HepG2 (cell line): Measurements from ENCODE around the gene PLA2G2E. TPM values are rescaled to one million over a fixed set of nuclear protein-coding genes. Genes with fewer than 3 reads are reported as not detected.

Experiments
- BCL6 ChIP-seq: IDR thresholded peaks from 2 replicates; pipeline ENCODE4 v1.6.1; 2016; ENCODE audit warnings: missing genetic modification reagents, missing compliant biosample characterization
- EHMT2 ChIP-seq: fragments of 200-600 bp; sonication (generic); IDR thresholded peaks from 2 replicates; pipeline ENCODE4 v1.7.0; 2017; ENCODE audit warnings: antibody characterized with exemption, low read depth, low read length, borderline replicate concordance
- EP300 ChIP-seq, 3 experiments: sonication (generic) in 1 of 3; formaldehyde crosslinking in 1 of 3; IDR thresholded peaks; 2 replicates each; pipeline versions ENCODE4 v1.5.1 to v1.6.1; 2011 to 2020; ENCODE audit warnings: low read depth in 2 of 3, low read length in 2 of 3, borderline replicate concordance in 1 of 3, improper control_type of control experiment in 1 of 3, mild to moderate bottlenecking in 1 of 3, missing genetic modification reagents in 1 of 3, moderate library complexity in 1 of 3
- FOXP1 ChIP-seq, 2 experiments: fragments of 450-650 bp in 1 of 2; IDR thresholded peaks; 2 replicates each; pipeline ENCODE4 v1.6.1; 2017 to 2018; ENCODE audit warnings: antibody characterized with exemption in 1 of 2
- HNF4A ChIP-seq: sonication (generic); formaldehyde crosslinking; IDR thresholded peaks from 2 replicates; pipeline ENCODE4 v1.4.0; 2020; ENCODE audit warnings: missing genetic modification reagents
- JUNB ChIP-seq: sonication (generic); formaldehyde crosslinking; IDR thresholded peaks from 2 replicates; pipeline ENCODE4 v1.8.0; 2022; ENCODE audit warnings: missing genetic modification reagents, mild to moderate bottlenecking, borderline replicate concordance
- MED1 ChIP-seq: sonication (generic); formaldehyde crosslinking; IDR thresholded peaks from 2 replicates; pipeline ENCODE4 v1.4.0; 2020; ENCODE audit warnings: missing genetic modification reagents
- MTA3 ChIP-seq: sonication (generic); formaldehyde crosslinking; IDR thresholded peaks from 2 replicates; pipeline ENCODE4 v1.4.0; 2020; ENCODE audit warnings: missing genetic modification reagents
- NFE2 ChIP-seq: sonication (generic); formaldehyde crosslinking; IDR thresholded peaks from 2 replicates; pipeline ENCODE4 v1.4.0; 2020; ENCODE audit warnings: missing genetic modification reagents
- PPARG ChIP-seq: conservative IDR thresholded peaks from 2 replicates; pipeline ENCODE4 v1.6.1; 2016; ENCODE audit warnings: missing biosample characterization, missing genetic modification reagents
- RELA ChIP-seq: sonication (generic); formaldehyde crosslinking; IDR thresholded peaks from 2 replicates; pipeline ENCODE4 v1.4.0; 2020; ENCODE audit warnings: missing genetic modification reagents
- SP1 ChIP-seq, 2 experiments: fragments of 450-650 bp in 1 of 2; sonication (generic) in 1 of 2; formaldehyde crosslinking in 1 of 2; IDR thresholded peaks; 2 replicates each; pipeline versions ENCODE4 v1.4.0 to v1.6.1; 2016 to 2020; ENCODE audit warnings: missing genetic modification reagents in 1 of 2
- ZKSCAN1 ChIP-seq: fragments of 150-350 bp; IDR thresholded peaks from 2 replicates; pipeline ENCODE4 v1.6.1; 2014; ENCODE audit warnings: low read length
- polyA plus RNA-seq, 8 experiments: library from polyadenylated mRNA; depleted of rRNA in 3 of 8; stranded (reverse) in 7 of 8; unstranded in 1 of 8; fragments of >200 nt; fragmentation: Illumina TruSeq in 4 of 8; extraction: Trizol in 4 of 8; gene quantifications; 2 replicates each; pipeline versions ENCODE4 v1.2.1 to v1.2.3, GENCODE V29; 2011 to 2016; ENCODE audit warnings: low read depth in 4 of 8, missing spikeins in 1 of 8, mixed read lengths in 1 of 8; ENCODE audit not compliant: insufficient read depth in 1 of 8
- total RNA-seq, 5 experiments: library from RNA; depleted of rRNA; stranded (reverse); fragments of >200 nt; fragmentation: Illumina TruSeq; extraction: Trizol; gene quantifications; 2 replicates each; pipeline ENCODE4 v1.2.3, GENCODE V29; 2016; ENCODE audit warnings: low read depth in 1 of 5
- TF ChIP-seq, protein P1 (sequence below): sonication (generic); formaldehyde crosslinking; IDR thresholded peaks from 2 replicates; pipeline ENCODE4 v1.4.0; 2020; ENCODE audit warnings: mild to moderate bottlenecking, missing genetic modification reagents, borderline replicate concordance
- TF ChIP-seq, protein P2 (sequence below): sonication (generic); formaldehyde crosslinking; IDR thresholded peaks from 2 replicates; pipeline ENCODE4 v1.5.1; 2020; ENCODE audit warnings: mild to moderate bottlenecking, missing genetic modification reagents, borderline replicate concordance
- TF ChIP-seq, protein P3 (sequence below): IDR thresholded peaks from 2 replicates; pipeline ENCODE4 v1.6.1; 2016; ENCODE audit warnings: missing compliant biosample characterization, missing genetic modification reagents, borderline replicate concordance

Gene PLA2G2E
- total and polyA plus RNA-seq, 2 of the 13 experiments (the other 11 are each of a cell fraction or from before 2014, with no cell fraction given) = not detected

DNA sequence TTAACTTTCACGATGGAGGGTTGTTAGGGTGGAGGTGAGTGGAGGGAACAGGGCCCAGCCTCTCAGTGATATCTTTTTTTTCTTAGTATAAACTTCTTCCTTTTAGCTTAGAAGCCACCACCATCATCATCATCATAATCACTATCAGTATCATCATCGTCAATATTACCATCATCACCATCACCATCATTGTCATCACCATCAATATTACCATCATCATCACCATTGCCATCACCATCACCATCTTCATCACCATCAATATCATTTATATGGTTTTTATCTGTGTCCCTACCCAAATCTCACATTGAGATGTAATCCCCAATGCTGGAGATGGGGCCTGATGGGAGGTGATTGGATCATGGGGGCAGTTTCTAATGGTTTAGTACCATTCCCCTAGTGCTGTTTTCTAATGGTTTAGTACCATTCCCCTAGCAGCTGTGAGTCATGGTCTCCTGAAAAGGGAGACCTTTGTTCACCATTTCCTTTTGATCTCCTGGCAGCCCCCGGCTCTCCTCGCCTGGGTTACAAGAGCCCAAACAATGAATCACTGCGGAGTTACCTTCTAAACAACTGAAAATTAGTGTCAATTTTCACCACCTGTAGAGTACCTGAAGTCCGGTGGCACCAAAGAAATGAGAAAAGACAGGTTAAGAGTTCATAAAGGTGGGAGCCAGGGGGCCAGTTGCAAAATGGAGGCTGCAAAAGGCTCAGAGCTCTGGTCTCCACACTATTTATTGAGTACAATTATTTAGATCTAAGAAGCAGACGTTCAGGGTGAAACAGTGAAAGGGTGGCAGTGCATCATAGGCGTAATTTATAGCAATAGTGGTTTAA is 3.1 kb upstream of the PLA2G2E start (continued):
- TF ChIP-seq, protein P1, sequence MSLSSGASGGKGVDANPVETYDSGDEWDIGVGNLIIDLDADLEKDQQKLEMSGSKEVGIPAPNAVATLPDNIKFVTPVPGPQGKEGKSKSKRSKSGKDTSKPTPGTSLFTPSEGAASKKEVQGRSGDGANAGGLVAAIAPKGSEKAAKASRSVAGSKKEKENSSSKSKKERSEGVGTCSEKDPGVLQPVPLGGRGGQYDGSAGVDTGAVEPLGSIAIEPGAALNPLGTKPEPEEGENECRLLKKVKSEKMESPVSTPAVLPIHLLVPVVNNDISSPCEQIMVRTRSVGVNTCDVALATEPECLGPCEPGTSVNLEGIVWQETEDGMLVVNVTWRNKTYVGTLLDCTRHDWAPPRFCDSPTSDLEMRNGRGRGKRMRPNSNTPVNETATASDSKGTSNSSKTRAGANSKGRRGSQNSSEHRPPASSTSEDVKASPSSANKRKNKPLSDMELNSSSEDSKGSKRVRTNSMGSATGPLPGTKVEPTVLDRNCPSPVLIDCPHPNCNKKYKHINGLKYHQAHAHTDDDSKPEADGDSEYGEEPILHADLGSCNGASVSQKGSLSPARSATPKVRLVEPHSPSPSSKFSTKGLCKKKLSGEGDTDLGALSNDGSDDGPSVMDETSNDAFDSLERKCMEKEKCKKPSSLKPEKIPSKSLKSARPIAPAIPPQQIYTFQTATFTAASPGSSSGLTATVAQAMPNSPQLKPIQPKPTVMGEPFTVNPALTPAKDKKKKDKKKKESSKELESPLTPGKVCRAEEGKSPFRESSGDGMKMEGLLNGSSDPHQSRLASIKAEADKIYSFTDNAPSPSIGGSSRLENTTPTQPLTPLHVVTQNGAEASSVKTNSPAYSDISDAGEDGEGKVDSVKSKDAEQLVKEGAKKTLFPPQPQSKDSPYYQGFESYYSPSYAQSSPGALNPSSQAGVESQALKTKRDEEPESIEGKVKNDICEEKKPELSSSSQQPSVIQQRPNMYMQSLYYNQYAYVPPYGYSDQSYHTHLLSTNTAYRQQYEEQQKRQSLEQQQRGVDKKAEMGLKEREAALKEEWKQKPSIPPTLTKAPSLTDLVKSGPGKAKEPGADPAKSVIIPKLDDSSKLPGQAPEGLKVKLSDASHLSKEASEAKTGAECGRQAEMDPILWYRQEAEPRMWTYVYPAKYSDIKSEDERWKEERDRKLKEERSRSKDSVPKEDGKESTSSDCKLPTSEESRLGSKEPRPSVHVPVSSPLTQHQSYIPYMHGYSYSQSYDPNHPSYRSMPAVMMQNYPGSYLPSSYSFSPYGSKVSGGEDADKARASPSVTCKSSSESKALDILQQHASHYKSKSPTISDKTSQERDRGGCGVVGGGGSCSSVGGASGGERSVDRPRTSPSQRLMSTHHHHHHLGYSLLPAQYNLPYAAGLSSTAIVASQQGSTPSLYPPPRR = no peak
- TF ChIP-seq SP1 (IDR thresholded peaks at IDR 0.05) (no peak), SP1 (CRISPR knock-in tag; IDR thresholded peaks at IDR 0.05) (no peak), EP300 (IDR thresholded peaks at IDR 0.05; ENCODE audit: low read depth in 2 of 2, low read length in 2 of 2) (peak; percentile 85 to 88), EP300 (CRISPR knock-in tag; IDR thresholded peaks at IDR 0.05; ENCODE audit: borderline replicate concordance) (0 out of 2 replicates have a peak, but pooled peaks have one; percentile 19), JUNB (CRISPR knock-in tag) (peak; percentile 68; the same call in 1 of the 2 replicates), ZKSCAN1 (no peak), FOXP1 (IDR thresholded peaks at IDR 0.05) (no peak), FOXP1 (CRISPR knock-in tag; IDR thresholded peaks at IDR 0.05) (peak; percentile 27; the same call in 1 of the 2 replicates), EHMT2 (peak; percentile 31; the same call in 1 of the 2 replicates), HNF4A (CRISPR knock-in tag) (peak; percentile 52), RELA (CRISPR knock-in tag) (no peak), NFE2 (CRISPR knock-in tag) (no peak), MTA3 (no peak), PPARG (CRISPR knock-in tag) (peak; percentile 61), BCL6 (CRISPR knock-in tag) (peak; percentile 63), MED1 (CRISPR knock-in tag) (peak; percentile 58)
- TF ChIP-seq, protein P2, sequence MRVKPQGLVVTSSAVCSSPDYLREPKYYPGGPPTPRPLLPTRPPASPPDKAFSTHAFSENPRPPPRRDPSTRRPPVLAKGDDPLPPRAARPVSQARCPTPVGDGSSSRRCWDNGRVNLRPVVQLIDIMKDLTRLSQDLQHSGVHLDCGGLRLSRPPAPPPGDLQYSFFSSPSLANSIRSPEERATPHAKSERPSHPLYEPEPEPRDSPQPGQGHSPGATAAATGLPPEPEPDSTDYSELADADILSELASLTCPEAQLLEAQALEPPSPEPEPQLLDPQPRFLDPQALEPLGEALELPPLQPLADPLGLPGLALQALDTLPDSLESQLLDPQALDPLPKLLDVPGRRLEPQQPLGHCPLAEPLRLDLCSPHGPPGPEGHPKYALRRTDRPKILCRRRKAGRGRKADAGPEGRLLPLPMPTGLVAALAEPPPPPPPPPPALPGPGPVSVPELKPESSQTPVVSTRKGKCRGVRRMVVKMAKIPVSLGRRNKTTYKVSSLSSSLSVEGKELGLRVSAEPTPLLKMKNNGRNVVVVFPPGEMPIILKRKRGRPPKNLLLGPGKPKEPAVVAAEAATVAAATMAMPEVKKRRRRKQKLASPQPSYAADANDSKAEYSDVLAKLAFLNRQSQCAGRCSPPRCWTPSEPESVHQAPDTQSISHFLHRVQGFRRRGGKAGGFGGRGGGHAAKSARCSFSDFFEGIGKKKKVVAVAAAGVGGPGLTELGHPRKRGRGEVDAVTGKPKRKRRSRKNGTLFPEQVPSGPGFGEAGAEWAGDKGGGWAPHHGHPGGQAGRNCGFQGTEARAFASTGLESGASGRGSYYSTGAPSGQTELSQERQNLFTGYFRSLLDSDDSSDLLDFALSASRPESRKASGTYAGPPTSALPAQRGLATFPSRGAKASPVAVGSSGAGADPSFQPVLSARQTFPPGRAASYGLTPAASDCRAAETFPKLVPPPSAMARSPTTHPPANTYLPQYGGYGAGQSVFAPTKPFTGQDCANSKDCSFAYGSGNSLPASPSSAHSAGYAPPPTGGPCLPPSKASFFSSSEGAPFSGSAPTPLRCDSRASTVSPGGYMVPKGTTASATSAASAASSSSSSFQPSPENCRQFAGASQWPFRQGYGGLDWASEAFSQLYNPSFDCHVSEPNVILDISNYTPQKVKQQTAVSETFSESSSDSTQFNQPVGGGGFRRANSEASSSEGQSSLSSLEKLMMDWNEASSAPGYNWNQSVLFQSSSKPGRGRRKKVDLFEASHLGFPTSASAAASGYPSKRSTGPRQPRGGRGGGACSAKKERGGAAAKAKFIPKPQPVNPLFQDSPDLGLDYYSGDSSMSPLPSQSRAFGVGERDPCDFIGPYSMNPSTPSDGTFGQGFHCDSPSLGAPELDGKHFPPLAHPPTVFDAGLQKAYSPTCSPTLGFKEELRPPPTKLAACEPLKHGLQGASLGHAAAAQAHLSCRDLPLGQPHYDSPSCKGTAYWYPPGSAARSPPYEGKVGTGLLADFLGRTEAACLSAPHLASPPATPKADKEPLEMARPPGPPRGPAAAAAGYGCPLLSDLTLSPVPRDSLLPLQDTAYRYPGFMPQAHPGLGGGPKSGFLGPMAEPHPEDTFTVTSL (CRISPR knock-in tag) = peak; percentile 87; the same call in 1 of the 2 replicates
- TF ChIP-seq, protein P3, sequence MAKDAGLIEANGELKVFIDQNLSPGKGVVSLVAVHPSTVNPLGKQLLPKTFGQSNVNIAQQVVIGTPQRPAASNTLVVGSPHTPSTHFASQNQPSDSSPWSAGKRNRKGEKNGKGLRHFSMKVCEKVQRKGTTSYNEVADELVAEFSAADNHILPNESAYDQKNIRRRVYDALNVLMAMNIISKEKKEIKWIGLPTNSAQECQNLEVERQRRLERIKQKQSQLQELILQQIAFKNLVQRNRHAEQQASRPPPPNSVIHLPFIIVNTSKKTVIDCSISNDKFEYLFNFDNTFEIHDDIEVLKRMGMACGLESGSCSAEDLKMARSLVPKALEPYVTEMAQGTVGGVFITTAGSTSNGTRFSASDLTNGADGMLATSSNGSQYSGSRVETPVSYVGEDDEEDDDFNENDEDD (CRISPR knock-in tag) = 0 out of 2 replicates have a peak, but pooled peaks have one; percentile 17
